DOHH2 (cell line): ENCODE results near the gene OR2S2.

ENCODE experiments used
- EZH2phosphoT487 ChIP-seq: fragments of 200-600 bp; sonication (generic); IDR thresholded peaks from 2 replicates; pipeline ENCODE4 v1.6.1; 2017; ENCODE audit warnings: borderline replicate concordance, mild to moderate bottlenecking, antibody characterized with exemption, low read length, moderate library complexity, mixed read lengths
- TF ChIP-seq, protein P1 (sequence below): fragments of 200-600 bp; sonication (generic); IDR thresholded peaks from one replicate; pipeline ENCODE4 v1.5.1; 2014; ENCODE audit warnings: antibody characterized with exemption, mild to moderate bottlenecking, low read depth, low read length; ENCODE audit not compliant: poor library complexity, severe bottlenecking

DNA sequence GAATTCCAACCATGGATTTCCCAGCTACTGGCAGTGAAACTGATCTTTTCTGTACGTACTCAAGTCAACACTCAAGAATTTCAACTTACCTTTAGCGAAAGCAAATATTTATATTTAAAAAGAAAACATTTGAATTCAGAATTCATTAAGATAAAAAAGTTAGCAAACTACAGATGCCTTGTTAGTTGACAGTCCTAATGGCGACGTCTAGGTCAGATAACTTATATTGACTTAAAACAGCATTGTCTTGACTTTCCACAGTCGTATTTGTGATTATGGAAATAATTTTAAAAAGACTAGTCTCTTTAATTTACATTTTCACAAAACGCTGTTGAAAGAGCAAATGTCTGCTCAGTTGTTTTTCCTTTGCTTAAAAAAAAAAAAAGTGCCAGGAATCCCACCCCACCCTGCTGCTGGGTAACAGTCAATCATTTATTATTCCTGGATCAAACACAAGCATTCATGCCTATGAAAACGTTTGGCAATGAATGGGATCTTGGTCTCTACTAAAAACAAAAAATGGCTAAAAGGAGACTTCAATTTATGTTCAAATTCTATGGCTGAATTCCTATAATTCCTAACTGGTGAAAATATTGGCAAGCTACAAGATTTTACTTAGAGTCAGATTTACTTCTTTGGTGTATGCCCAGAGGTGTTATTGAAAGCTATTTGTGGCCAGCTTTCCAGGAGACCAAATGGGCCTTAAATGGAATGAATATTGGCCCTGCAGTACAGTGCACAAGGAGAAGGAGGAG is 22.0 kb downstream of the OR2S2 start:
- TF ChIP-seq, protein P1, sequence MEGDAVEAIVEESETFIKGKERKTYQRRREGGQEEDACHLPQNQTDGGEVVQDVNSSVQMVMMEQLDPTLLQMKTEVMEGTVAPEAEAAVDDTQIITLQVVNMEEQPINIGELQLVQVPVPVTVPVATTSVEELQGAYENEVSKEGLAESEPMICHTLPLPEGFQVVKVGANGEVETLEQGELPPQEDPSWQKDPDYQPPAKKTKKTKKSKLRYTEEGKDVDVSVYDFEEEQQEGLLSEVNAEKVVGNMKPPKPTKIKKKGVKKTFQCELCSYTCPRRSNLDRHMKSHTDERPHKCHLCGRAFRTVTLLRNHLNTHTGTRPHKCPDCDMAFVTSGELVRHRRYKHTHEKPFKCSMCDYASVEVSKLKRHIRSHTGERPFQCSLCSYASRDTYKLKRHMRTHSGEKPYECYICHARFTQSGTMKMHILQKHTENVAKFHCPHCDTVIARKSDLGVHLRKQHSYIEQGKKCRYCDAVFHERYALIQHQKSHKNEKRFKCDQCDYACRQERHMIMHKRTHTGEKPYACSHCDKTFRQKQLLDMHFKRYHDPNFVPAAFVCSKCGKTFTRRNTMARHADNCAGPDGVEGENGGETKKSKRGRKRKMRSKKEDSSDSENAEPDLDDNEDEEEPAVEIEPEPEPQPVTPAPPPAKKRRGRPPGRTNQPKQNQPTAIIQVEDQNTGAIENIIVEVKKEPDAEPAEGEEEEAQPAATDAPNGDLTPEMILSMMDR, result no peak
- TF ChIP-seq EZH2phosphoT487, result no peak
